ENCODE measurements around the gene PRR18.

DNA sequence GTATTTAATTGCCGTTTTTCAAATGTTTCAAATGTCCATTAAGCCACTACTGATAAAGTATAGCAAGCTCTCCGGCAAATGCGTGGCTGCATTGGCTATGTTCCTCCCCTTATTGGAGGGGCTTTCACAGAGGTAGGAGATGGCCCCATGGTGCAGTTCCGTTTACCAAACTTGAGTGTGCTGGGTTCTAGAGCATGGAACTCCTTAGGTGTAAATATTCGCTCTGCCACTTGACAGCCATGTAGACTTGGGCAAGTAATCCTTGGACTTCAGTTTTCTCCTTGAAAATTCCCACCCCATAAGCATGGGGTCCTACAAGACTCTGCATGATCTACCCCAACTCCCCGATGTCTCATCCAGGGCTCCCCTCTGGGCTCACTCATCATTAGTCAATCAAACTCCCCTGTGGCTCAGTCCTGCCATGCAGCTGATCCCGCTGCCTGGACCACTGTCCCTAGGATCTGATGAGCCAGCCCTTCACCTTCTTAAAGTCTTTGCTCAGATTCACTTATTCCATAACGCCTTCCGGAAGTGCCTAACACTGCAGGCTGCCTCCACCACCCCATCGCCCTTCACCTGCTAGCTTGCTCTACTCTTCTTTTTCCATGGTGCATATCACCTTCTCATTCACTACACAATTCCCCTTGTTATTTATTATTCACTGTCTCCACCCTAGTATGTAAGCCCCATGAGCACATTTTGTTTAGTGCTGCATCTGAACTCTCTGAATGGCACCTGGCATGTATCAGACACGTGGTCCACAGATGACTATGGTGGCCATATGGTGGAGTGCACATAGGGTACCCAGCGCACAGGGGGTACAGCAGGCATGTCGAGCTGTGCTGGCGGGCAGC, 18.8 kb downstream of the PRR18 start:
- TF ChIP-seq, protein P1, sequence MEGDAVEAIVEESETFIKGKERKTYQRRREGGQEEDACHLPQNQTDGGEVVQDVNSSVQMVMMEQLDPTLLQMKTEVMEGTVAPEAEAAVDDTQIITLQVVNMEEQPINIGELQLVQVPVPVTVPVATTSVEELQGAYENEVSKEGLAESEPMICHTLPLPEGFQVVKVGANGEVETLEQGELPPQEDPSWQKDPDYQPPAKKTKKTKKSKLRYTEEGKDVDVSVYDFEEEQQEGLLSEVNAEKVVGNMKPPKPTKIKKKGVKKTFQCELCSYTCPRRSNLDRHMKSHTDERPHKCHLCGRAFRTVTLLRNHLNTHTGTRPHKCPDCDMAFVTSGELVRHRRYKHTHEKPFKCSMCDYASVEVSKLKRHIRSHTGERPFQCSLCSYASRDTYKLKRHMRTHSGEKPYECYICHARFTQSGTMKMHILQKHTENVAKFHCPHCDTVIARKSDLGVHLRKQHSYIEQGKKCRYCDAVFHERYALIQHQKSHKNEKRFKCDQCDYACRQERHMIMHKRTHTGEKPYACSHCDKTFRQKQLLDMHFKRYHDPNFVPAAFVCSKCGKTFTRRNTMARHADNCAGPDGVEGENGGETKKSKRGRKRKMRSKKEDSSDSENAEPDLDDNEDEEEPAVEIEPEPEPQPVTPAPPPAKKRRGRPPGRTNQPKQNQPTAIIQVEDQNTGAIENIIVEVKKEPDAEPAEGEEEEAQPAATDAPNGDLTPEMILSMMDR (conservative IDR thresholded peaks at IDR 0.05) = no peak
- no peak for TF ChIP-seq ZFX (IDR thresholded peaks at IDR 0.05)

All from C4-2B (cell line).